Measurements from ENCODE around the gene KLK10.

KLK10 gene

GRCh38 chr19:51005248-51005647, 14.3 kb downstream of the KLK10 start:
- TF ChIP-seq CTCF (conservative IDR thresholded peaks at IDR 0.05; ENCODE audit: control insufficient read depth, insufficient read depth, low read depth, low read length) = no peak
- H3K4me3 ChIP-seq (ENCODE audit: control insufficient read depth, low read depth, low read length) = no peak overlapping the region
- DNase-seq (ENCODE audit: low read depth) = no peak

GRCh38 chr19:51003316-51003715, 16.2 kb downstream of the KLK10 start:
- no peak for DNase-seq (ENCODE audit: low read depth)
- H3K4me3 ChIP-seq (ENCODE audit: control insufficient read depth, low read depth, low read length) = no peak overlapping the region
- no peak for TF ChIP-seq CTCF (conservative IDR thresholded peaks at IDR 0.05; ENCODE audit: control insufficient read depth, insufficient read depth, low read depth, low read length)

- no peak for TF ChIP-seq CTCF (conservative IDR thresholded peaks at IDR 0.05; ENCODE audit: control insufficient read depth, insufficient read depth, low read depth, low read length)
- DNase-seq (ENCODE audit: low read depth) = peak; percentile 47
- H3K4me3 ChIP-seq (ENCODE audit: control insufficient read depth, low read depth, low read length) = no peak overlapping the region
These were observed 16.8 kb downstream of the KLK10 start for GRCh38 chr19:51002542-51003311.

GRCh38 chr19:51002089-51002532, 17.4 kb downstream of the KLK10 start:
- no peak for TF ChIP-seq CTCF (conservative IDR thresholded peaks at IDR 0.05; ENCODE audit: control insufficient read depth, insufficient read depth, low read depth, low read length)
- no peak for DNase-seq (ENCODE audit: low read depth)
- no peak overlapping the region for H3K4me3 ChIP-seq (ENCODE audit: control insufficient read depth, low read depth, low read length)

- no peak for DNase-seq (ENCODE audit: low read depth)
- no peak within 1 kb of the TSS for H3K4me3 ChIP-seq (ENCODE audit: control insufficient read depth, low read depth, low read length)
- TF ChIP-seq CTCF (conservative IDR thresholded peaks at IDR 0.05; ENCODE audit: control insufficient read depth, insufficient read depth, low read depth, low read length) = no peak
These were observed 18.0 kb downstream of the KLK10 start, which contains the start of gene KLK8 for GRCh38 chr19:51001515-51001914. KLK8 (minus strand) TSS chr19:51001604; CDS start chr19:51001167, 437 bp downstream.

GRCh38 chr19:51000981-51001380, 18.5 kb downstream of the KLK10 start:
- TF ChIP-seq CTCF (conservative IDR thresholded peaks at IDR 0.05; ENCODE audit: control insufficient read depth, insufficient read depth, low read depth, low read length) = no peak
- no peak for DNase-seq (ENCODE audit: low read depth)
- H3K4me3 ChIP-seq (ENCODE audit: control insufficient read depth, low read depth, low read length) = no peak overlapping the region
